GM13976 (cell line): Measurements from ENCODE around the gene GDF10.

Experiments
- DNase-seq: peaks from one replicate; pipeline ENCODE4 v3.0.0; 2012; ENCODE audit warnings: low spot score
- in situ Hi-C: fragments of 300-500 bp; cut with MboI; formaldehyde crosslinking; loops from one replicate; pipeline ENCODE4 v1.12.0; 2022; ENCODE audit warnings: low sequenced_read_pairs, mixed read lengths, inconsistent platforms; ENCODE audit not compliant: unreplicated experiment
- TF ChIP-seq, protein P1 (sequence below): IDR thresholded peaks from 2 replicates; pipeline ENCODE4 v1.5.1; 2012; ENCODE audit warnings: borderline replicate concordance, mild to moderate bottlenecking; ENCODE audit not compliant: insufficient read depth; ENCODE audit errors: extremely low read depth, missing control alignments, control extremely low read depth

Gene GDF10

DNA sequence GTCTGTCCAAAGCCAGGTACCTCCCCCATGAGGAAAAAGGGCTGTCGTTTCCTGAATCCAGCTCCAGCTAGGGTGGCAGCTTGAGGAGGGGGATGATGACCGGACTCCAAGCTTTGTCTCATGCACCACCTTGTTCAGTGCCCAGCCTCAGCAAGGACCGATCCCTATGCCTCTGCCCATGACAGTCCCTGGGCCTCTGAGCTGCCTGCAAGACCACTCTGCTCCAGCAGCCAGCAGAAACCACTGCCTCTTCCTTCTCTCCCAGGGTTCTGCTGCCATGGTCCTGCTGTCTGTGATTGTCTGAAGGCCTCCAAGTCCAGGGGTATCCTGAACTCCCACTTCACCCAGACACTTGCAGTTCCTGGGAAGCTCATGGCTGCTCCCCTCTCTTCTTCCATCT lies 21.3 kb upstream of the GDF10 start:
- TF ChIP-seq, protein P1, sequence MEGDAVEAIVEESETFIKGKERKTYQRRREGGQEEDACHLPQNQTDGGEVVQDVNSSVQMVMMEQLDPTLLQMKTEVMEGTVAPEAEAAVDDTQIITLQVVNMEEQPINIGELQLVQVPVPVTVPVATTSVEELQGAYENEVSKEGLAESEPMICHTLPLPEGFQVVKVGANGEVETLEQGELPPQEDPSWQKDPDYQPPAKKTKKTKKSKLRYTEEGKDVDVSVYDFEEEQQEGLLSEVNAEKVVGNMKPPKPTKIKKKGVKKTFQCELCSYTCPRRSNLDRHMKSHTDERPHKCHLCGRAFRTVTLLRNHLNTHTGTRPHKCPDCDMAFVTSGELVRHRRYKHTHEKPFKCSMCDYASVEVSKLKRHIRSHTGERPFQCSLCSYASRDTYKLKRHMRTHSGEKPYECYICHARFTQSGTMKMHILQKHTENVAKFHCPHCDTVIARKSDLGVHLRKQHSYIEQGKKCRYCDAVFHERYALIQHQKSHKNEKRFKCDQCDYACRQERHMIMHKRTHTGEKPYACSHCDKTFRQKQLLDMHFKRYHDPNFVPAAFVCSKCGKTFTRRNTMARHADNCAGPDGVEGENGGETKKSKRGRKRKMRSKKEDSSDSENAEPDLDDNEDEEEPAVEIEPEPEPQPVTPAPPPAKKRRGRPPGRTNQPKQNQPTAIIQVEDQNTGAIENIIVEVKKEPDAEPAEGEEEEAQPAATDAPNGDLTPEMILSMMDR = no peak
- DNase-seq = no peak
- in situ Hi-C loops = no loop called here

DNA sequence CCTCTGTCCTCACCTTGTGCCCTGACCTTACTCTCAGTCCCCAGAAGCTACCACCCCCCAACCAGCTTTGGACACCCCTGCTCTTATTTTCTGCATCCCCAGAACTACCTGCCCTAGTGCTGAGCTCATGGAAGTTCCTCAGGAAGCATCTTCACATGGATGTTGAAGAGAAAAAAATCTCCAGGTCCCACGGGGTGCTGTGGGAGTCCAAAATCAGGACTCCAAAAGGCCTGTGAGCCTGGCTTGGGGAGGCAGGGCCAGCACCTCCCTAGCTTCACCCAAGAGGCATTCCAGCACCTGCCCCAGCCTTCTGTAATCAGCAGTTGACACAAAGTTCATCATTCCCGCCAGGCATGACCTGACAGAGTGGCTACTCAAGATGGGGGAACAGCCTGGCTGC lies 20.7 kb upstream of the GDF10 start:
- TF ChIP-seq, protein P1 = no peak
- in situ Hi-C loops = no loop called here
- no peak for DNase-seq

DNA sequence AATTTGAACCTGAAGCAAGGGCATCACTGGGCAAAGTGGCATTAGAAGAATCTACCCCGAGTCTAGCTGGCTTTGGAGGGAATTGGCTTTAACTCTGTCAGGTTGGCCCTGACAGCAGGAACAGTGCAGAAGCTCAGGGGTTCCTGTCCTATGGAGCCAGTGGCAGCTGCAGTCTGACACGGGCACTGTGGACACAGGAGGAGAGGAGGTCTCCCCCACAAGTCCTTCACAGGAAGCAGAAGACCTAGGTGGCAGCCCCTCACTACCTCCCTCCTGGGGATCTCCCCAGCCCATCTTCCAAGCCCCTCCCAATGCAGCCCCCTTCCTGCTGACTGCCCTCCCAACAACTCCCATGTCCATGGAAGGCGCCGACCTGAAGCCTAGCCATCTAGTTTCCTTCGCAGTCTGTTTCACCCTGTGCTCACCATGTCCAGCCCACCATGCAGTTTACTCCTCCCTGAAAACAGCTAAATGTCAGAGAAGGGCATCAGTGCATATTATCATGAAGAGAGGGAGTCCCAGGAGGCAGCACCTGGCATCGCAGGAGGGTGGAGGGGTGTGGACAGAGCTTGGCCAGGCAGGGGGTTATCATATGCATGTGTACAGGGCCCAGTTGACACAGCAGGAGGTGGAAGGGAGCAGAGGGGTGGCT lies 17.9 kb upstream of the GDF10 start:
- TF ChIP-seq, protein P1 = no peak
- no peak for DNase-seq
- in situ Hi-C loops = no loop called here

DNA sequence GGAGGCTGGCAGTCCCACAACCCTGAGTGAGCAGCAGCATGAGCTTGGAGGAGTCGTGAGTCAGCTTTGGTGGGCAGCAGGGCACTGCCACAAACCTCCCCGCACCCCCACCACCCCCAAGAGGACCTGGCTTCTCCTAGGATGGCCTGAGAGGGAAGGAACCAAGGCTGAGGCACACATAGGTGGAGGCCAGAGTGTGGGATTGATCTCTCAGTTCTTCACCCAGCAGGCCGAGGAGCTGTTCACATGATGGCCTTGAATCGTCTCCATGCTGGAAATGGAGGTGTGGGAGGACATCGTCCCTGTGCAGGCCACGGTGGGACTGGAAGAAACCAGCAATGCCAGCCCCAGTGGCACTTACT lies 17.4 kb upstream of the GDF10 start:
- DNase-seq = no peak
- TF ChIP-seq, protein P1 = no peak
- in situ Hi-C loops = no loop called here

DNA sequence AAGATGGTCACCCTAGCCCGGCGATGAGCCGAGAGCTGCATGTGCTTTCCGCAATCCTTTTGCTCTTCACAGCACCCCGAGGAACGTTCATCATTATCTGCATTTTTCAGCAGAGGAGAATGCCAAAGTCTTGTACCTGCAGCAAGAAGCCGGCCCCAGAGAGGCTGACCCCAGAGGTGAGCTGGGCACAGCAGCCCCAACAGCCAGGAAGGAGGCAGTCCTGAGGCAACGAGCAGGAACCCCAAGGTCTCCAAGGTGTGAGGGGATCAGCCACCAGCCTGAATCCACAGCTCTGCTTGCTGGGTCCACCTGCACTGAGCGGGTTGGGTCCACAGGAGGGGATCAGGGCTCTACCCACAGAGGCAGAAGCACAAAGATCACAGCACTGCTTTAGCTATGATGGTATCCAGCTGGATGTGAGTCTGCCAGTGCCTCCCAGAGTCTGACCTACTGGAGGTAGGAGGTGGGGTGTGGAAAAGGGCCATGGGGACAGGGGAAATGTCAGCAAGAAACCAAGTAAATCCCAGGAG lies 16.8 kb upstream of the GDF10 start:
- TF ChIP-seq, protein P1 = no peak
- DNase-seq = no peak
- in situ Hi-C loops = no loop called here

DNA sequence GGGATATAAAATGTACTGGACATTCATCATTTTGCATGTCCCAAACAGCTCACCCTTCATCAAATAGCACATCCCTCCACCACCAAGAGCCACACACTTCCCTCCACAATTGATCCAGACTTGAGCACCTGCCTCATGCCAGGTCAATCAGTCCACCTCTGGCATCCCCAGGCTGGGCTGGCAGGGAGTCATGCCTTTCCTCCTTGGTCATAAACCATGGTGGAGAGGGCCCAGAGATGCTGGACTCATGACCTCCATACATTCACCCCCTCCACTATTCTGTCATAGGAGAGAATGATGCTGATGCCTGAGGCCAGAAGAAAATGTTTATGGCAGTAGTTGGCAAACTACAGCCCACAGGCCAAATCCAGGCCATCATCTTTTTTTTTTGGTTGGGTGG lies 16.1 kb upstream of the GDF10 start:
- in situ Hi-C loops = no loop called here
- no peak for DNase-seq
- TF ChIP-seq, protein P1 = no peak
